GM12875 (cell line): ENCODE measurements around the gene COBLL1.

Experiments
- H3K4me3 ChIP-seq: one replicate; pipeline ENCODE4 v1.5.1; 2011; ENCODE audit warnings: low read depth, low read length, control low read depth
- CTCF ChIP-seq: IDR thresholded peaks from 2 replicates; pipeline ENCODE4 v1.5.1; 2011; ENCODE audit warnings: low read depth, mild to moderate bottlenecking, control low read depth, inconsistent platforms, low read length, moderate library complexity, borderline replicate concordance; ENCODE audit not compliant: insufficient read depth

COBLL1 gene

GRCh38 chr2:164831887-164832286 lies 9.7 kb downstream of the COBLL1 start:
- TF ChIP-seq CTCF: no peak

GRCh38 chr2:164831180-164831579 lies 10.4 kb downstream of the COBLL1 start:
- TF ChIP-seq CTCF: no peak
- H3K4me3 ChIP-seq: no peak overlapping the region

More at GRCh38 chr2:164831887-164832286, 9.7 kb downstream of the COBLL1 start:
- no peak overlapping the region for H3K4me3 ChIP-seq

GRCh38 chr2:164826293-164827243 lies 15.1 kb downstream of the COBLL1 start:
- no peak overlapping the region for H3K4me3 ChIP-seq
- TF ChIP-seq CTCF: no peak

- TF ChIP-seq CTCF: no peak
- H3K4me3 ChIP-seq: no peak overlapping the region
Observed at GRCh38 chr2:164824872-164825271, 16.8 kb downstream of the COBLL1 start.

GRCh38 chr2:164823126-164823525 lies 18.5 kb downstream of the COBLL1 start:
- H3K4me3 ChIP-seq: no peak overlapping the region
- TF ChIP-seq CTCF: no peak

GRCh38 chr2:164821338-164821737 lies 20.3 kb downstream of the COBLL1 start:
- H3K4me3 ChIP-seq: no peak overlapping the region
- TF ChIP-seq CTCF: no peak
